ENCODE data around the gene JUP.

JUP gene

DNA sequence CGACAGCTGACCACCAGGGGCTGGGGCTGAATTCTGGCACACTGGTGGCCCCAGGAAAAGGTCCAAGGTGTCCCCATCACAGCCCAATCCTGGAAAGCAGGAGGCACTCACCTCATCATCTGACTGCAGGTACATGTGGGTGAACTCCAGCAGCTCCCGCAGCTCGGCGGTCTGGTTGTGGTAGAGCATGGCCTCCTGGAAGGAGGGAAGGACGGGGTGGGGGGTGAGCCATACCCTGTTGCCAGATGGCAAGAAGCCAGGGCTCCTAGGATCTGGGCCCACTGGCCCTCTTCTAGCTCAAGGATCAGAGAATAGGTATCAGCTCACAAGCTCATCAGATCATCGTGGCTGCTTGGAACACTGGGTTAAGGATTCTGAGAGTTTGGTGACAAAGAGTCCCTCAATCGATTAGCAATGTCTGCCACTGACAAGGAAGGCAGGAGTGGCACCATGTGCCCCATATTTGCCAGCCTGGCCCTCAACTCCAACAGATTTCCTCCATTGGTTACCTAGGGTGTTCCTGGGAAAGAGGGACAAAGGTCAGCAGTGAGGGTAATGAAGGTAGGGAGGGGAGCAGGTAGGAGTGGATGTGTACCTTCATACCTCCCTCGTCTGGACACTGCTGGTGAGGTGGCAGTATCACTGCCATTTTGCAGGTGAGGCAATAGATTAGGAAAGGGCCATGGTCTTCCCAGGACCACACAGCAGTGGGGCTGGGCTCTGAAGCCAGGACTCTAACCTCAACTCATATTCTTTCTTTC, 20.4 kb upstream of the JUP start:
- no peak for DNase-seq

- DNase-seq = no peak
These were observed 16.8 kb upstream of the JUP start for GRCh38 chr17:41803049-41804020.

DNA sequence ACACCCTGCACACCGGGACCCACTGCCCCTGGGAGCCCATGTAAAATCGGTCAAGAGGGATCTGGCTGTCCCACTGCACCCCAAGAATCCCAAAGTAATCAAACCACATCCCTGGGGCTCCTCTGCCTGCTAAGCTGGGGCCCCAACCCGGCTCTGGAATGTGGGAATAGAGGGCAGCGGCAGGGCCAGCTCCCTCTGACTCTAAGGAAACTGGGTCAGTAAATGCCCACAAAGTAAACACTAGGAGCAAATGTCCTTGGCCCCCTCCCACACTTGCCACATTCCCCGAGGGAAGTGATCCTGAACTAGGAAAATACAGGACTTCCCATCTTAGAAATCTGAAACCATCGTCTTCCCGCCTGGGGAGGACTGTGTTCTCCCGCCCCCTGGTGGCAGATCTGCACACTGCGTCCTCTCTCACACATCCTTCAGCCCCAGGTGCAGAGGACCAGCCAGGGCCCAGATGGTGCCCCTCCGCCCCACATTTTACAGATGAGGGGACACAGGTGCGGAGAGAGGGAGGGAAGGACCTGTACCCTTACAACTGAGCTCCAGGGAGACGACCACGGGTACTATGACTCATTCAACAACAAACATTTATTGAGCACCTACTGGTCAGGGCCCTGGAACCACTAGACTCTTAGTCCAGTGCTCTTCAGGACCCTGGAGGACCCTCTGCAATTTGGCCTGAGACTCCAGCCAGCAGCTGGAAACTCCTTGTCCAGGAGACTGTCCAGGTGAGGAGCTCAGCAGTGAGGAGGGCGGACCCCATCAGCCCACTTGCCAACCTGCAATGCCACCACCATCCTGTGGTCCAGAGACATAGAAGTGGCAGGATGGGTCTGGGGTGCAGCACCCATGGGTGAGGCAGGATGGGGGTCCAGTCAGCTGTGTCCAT, 15.1 kb upstream of the JUP start:
- DNase-seq = no peak

DNA sequence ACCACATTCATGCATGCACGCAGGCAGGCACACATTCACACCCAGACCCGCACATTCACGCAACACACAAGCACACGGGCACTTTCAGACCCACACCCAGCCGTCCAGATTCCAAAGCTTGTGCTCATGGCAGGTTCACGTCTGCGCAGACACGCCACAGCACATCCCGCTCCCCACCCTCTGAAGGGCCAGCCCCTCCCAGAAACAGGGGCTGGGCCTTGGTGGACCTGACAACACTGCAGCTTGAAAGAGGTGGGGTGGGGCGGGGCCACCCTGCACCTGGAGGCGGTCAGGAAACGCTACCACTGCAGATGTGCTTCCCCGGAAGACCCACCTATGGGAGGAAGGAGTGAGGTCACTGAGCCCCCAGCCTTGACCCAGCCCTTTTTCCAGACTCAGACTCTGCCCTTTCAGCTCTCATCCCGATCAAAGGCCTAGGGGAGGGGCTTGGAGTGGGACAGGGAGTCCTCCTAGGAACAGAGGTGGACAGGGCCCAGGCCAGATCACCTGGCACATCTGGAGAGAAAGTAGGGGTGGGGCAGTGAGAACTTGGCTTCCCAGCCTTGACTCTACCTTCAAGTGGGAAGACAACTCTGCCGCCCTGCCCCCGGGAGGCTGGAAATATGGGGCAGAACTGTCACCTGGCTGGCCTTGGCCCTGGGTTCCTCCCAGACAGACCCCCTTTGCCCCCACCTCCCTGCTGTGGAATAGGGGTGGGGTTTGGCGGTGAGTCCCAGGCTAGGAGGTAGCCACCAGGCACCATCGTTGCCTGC, 14.3 kb upstream of the JUP start:
- no peak for DNase-seq

DNA sequence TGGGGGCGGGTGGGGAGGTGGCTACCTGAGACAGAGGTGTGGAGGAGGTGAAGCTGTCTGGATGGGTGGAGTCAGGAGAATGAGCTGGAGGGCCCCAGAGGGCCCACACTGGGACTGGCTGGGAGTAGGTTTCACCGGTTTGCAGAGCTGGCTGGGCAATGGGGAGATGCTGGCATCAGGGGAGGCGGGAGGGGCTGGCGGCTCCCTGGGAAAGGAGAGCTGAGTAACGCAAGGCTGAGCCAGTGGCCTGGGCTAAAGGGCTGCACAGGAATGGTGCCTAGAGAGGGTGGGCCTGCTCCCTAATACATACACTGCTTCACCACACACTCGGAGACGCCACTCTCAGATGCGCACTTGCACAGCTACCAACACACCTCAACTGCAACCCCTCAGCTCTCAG, 12.9 kb upstream of the JUP start:
- no peak for DNase-seq

- DNase-seq = no peak
These were observed 10.9 kb upstream of the JUP start for GRCh38 chr17:41797377-41797776.

DNA sequence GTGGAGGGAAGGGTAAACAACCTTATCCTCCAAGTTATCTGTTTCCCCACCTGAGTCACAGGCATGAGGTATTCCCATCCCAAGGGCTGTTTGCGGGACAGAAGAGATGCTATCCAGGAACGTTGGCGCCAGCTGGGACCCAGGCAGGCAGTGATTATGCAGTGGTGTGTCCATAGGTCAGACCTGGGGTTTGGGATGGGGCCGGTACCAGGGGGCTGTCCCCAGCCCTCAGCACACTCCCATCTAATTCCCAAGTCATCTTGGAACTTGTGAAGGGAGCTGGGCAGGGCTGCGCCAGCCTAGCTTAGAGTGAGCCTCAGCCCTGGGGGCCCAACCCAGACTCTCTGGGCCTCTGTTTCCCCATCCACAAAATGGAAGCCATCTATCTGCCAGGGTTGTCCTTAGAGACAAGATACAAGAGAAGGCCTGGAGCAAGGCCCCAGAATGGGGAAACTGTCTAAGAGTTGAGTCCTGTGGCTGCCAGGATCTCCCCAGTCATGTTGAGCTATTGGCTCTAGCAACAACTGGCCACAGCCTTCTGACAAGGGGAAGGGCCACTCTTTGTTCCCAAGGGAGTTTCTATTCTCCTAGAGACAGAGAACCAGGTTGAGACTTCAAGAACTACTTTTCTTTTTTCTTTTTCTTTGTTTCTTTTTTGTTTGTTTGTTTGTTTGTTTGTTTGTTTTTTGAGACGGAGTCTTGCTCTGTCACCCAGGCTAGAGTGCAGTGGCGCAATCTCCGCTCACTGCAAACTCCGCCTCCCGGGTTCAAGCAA, 9.8 kb upstream of the JUP start:
- DNase-seq = no peak

- no peak for DNase-seq
These were observed 8.0 kb upstream of the JUP start for GRCh38 chr17:41794540-41794975.

DNA sequence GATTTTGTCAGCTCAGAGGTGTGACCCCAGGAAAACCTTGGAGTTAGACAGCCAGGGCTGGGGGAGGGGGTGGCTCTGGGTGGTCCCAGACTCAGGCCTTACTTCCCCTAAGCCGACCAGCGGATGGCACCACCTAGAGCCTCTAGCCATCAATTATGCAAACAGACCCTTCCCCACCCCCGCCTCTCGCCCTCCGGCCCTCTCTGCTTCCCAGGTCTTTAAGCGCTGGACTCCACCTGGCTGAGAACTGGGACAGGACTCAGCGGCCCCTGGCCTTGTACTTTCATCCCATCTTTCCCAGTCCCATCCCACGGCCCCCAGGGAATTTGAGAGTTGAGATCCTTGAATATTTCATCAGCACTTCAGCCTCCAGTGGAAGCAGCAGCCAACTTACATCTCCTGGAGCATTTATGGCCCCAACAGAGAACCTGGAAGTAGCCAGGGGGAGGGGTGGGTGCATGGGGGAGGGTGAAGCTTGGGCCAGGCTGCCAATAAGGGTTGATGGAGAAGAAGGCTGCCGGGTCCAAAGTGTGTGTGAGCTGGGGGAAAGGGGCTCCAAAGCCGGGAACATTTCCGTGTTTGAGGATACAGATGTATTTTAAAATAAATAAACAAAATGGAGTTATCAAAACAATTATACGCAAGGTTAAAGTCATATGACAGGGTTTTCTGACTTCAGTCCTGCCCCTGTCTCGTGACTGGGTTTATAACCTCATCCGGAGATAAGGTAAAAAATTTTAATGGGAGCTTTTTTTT, 7.5 kb upstream of the JUP start:
- no peak for DNase-seq

DNA sequence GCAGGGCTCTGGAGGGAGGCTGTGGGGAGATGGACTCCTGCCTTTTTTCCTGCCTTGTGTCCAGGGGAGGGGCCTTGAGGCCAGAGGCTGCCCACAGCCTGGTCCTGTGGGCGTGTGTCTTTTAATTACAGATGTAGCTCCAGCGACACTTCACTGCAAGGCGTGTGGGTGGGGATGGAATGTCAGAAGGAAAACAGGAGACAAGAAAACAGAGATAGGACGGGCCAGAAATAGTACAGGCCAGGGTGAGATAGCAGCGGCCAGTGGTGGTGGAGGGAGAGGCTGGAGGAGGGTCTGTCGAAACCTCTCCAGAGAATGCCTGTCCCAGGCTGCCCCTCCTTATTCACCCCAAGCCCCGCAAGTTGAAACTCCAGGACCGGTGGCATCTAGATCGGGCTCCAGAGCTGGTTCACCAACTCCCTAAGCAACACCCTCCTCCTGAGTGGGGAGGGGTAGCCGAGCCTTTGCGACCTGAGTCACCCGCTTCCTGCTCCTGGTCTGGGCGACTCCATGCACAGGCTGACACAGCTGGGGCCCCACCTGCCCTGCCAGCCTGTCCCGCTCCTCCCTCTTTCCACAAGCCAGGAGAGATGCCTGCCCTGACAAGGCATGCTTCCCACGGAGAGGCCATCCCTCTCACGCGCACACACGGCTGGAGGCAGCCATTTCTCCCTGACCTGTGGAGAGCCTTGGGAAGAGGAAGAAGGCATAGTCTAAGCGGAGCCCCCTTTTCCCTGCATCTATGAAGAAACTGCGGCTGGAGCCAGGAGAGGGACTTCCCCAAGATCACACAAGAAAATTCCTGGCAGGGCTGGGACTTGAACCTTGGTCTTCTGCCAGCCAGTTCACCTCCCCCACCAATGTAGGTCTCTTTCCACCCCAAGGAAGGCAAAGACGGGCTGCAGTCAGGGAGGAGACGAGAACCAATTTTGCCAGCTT, 6.6 kb upstream of the JUP start:
- no peak for DNase-seq

DNA sequence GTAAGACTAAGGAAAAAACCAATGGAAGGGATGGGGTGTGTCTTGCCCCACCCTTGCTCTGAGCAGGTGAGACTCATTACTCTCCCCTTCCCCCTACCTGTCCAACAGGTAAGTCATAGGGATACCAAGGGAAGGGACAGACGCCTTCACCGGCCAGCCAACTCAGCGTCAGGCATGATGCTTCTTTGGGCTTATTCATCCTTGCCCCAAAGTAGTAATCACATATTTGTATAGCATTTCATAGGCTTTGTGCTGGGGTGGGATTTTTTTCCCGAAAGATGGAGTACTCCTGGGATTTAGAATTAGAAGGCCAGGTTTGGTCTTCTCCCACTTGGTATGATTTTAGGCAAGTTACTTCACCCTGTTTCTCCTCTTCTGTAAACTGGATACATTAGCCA, 509 bp upstream of the JUP start:
- DNase-seq = no peak

DNA sequence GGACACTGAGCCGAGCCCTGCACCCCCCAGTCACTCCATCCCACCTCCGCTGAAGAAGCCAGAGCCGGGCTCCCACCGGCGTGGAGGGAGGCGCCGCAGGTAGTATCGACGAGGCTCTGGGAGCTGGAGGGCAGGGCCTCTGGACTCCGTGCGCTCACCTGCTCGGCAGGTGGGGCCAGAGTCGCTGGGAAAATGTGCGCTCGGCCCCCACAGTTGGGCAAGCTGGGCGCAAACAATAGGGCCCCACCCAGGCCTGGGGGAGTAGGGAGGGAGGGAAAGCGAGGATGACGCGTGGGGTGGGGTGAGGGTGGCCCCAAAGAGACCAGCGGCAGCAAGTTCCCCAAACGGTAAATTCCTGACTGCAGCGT, 668 bp downstream of the JUP start:
- DNase-seq = no peak

GRCh38 chr17:41785091-41785858, 1.2 kb downstream of the JUP start:
- no peak for DNase-seq

DNA sequence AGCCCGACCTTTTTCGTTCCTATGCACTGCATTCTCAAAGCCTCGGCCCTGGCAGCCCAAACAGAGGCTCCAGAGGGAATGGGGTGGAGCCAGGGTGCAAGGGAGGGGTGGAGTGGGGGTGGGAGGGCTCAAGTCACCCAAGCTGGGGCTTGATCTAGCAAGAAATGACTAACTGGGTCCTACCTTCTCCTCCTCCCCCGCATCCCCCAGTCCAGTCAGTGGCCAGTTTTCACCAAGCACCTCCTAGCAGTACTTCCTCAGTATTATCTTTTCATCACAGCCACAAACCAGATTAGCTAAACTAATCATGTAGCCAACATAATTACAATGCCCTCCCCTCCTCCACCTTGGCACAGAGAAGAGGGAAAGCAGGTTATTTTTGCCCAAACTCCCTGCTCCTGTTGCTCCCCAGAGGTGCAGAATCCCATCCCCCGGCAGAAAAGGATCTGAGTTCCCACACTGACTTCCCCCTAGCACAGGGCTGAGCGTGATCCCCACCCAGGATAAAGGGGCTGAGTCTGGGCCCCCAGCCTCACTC, 2.2 kb downstream of the JUP start:
- peak; percentile 65 for DNase-seq

DNA sequence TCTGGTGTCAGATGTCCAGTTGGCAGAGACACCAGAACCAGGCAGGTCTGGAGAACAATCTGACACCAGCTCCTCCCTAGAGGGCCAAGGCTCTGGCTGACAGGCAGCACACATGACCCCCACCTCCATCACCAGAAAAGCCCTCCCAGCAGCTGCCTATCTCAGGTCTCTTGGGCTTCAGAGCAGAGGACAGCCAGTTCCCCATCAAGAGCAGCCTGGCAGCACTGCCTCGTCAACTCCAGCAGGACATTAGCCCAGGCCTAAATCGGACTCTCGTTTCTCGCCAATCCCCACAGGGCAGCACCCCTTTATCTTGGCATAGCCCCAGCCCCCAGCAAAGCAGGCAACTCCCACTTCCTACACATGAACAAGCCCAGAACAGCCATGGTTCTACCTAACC, 4.4 kb downstream of the JUP start:
- DNase-seq = no peak

- DNase-seq = no peak
These were observed 5.0 kb downstream of the JUP start for GRCh38 chr17:41781404-41782110.

DNA sequence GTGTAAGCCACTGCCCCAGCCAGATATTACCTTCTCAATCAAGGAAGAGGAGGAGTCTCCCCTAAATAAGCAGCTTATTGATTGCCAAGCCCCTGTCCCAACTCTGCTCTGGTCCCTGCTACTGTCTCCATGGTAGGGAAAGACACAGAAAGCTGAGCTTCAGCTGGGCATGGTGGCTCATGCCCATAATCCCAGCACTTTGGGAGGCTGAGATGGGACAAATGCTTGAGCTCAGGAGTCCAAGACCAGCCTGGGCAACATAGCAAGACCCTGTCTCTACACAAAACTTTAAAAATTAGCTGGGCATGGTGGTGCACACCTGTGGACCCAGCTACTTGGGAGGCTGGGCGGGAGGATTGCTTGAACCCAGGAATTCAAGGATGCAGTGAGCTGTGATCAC, 6.6 kb downstream of the JUP start:
- DNase-seq = no peak
